Tongue (tissue), 2 donors: ENCODE results near the gene GAB2. TPM values are rescaled to one million over a fixed set of nuclear protein-coding genes. Genes with fewer than 3 reads are reported as not detected.
"Not testable (repeated sequence)": the region's sequence is repeated elsewhere in the genome, so short reads cannot be mapped to it uniquely, and the experiment has no call there.

Source experiments
- DNase-seq: peaks from one replicate; pipeline ENCODE4 v3.0.0-alpha.2; 2015
- total RNA-seq: library from RNA; depleted of rRNA; stranded (reverse); fragments of >200 nt; gene quantifications from one replicate; pipeline ENCODE4 v1.2.3, GENCODE V29; 2014

Gene GAB2
- total RNA-seq, 1 donor from 2014 or later, result 14.2 TPM

- DNase-seq, result no peak
Observed at GRCh38 chr11:78311702-78312371, 105.8 kb downstream of the GAB2 start.

- DNase-seq, result peak; percentile 43
Observed at GRCh38 chr11:78310500-78310909, 107.1 kb downstream of the GAB2 start.

- DNase-seq, result no peak
Observed at GRCh38 chr11:78304201-78304600, 113.4 kb downstream of the GAB2 start.

GRCh38 chr11:78300108-78300839 lies 117.3 kb downstream of the GAB2 start:
- DNase-seq, result no peak

GRCh38 chr11:78299000-78299710 lies 118.5 kb downstream of the GAB2 start:
- DNase-seq, result no peak

- no peak for DNase-seq
Observed at GRCh38 chr11:78298291-78298771, 119.3 kb downstream of the GAB2 start.

- no peak for DNase-seq
Observed at GRCh38 chr11:78295991-78296930, 121.4 kb downstream of the GAB2 start.

- DNase-seq, result no peak
Observed at GRCh38 chr11:78295347-78295746, 122.3 kb downstream of the GAB2 start.

GRCh38 chr11:78294100-78294499 lies 123.5 kb downstream of the GAB2 start:
- DNase-seq, result not testable (repeated sequence)

GRCh38 chr11:78293536-78293935 lies 124.1 kb downstream of the GAB2 start:
- no peak for DNase-seq

- no peak for DNase-seq
Observed at GRCh38 chr11:78292109-78292803, 125.4 kb downstream of the GAB2 start.

- no peak for DNase-seq
Observed at GRCh38 chr11:78291503-78292108, 126.0 kb downstream of the GAB2 start.

- DNase-seq, result no peak
Observed at GRCh38 chr11:78290293-78291176, 127.1 kb downstream of the GAB2 start.

GRCh38 chr11:78289552-78290292 lies 127.9 kb downstream of the GAB2 start:
- DNase-seq, result no peak

- DNase-seq, result no peak
Observed at GRCh38 chr11:78284260-78284659, 133.4 kb downstream of the GAB2 start.

- DNase-seq, result no peak
Observed at GRCh38 chr11:78282821-78283220, 134.8 kb downstream of the GAB2 start.

GRCh38 chr11:78281511-78281910 lies 136.1 kb downstream of the GAB2 start:
- DNase-seq, result no peak

- no peak for DNase-seq
Observed at GRCh38 chr11:78277314-78277994, 140.2 kb downstream of the GAB2 start.
